ENCODE results near the gene TBC1D8B. TPM values are rescaled to one million over a fixed set of nuclear protein-coding genes. Genes with fewer than 3 reads are reported as not detected.

The TBC1D8B gene
- total RNA-seq, 1 experiment from 2014 or later: 14.9 TPM

- H3K9me3 Mint-ChIP-seq (ENCODE audit: low read depth, unreplicated experiment): no peaks in the 10 kb centered on the region
- H3K36me3 Mint-ChIP-seq (ENCODE audit: insufficient read depth, unreplicated experiment): no peaks in the 10 kb centered on the region
- intact Hi-C loops (cut with micrococcal nuclease; ENCODE audit: unreplicated experiment): no loop called here
- no peaks in the 10 kb centered on the region for H3K27me3 Mint-ChIP-seq (ENCODE audit: unreplicated experiment)
- TF ChIP-seq CTCF (IDR thresholded peaks at IDR 0.05; ENCODE audit: unreplicated experiment): no peak
- CTCF ChIA-PET: interaction anchor here (0.7 to 1.9 kb wide), 4 partner anchors 12 to 53 kb away, joined by 3 to 11 read pairs (median 6); no protein-coding TSS in a partner anchor
- H3K27ac Mint-ChIP-seq (ENCODE audit: unreplicated experiment): peak overlapping the region; percentile 37
- H3K4me3 Mint-ChIP-seq (ENCODE audit: low read depth, unreplicated experiment): no peak overlapping the region
- peaks cover 41% of the 10 kb centered on the region for H3K4me1 Mint-ChIP-seq (ENCODE audit: low read depth, unreplicated experiment)
- peak; percentile 29 for DNase-seq
- BruUV-seq (replicated peaks): no TSS peak
Observed at GRCh38 chrX:106906361-106906760, 103.9 kb downstream of the TBC1D8B start.

GRCh38 chrX:106912864-106913263 lies 110.4 kb downstream of the TBC1D8B start:
- peaks cover 51% of the 10 kb centered on the region for H3K4me1 Mint-ChIP-seq (ENCODE audit: low read depth, unreplicated experiment)
- no peak overlapping the region for H3K4me3 Mint-ChIP-seq (ENCODE audit: low read depth, unreplicated experiment)
- H3K27me3 Mint-ChIP-seq (ENCODE audit: unreplicated experiment): no peaks in the 10 kb centered on the region
- DNase-seq: no peak
- BruUV-seq (replicated peaks): no TSS peak
- no peak for TF ChIP-seq CTCF (IDR thresholded peaks at IDR 0.05; ENCODE audit: unreplicated experiment)
- no peak overlapping the region for H3K27ac Mint-ChIP-seq (ENCODE audit: unreplicated experiment)
- no peaks in the 10 kb centered on the region for H3K9me3 Mint-ChIP-seq (ENCODE audit: low read depth, unreplicated experiment)
- CTCF ChIA-PET: interaction anchor here (0.7 kb wide), 1 partner anchor 968 kb away, joined by 3 read pairs; no protein-coding TSS in a partner anchor
- intact Hi-C loops (cut with micrococcal nuclease; ENCODE audit: unreplicated experiment): no loop called here
- H3K36me3 Mint-ChIP-seq (ENCODE audit: insufficient read depth, unreplicated experiment): peaks cover 8% of the 10 kb centered on the region

GRCh38 chrX:106917830-106918500 lies 115.5 kb downstream of the TBC1D8B start:
- Mint-ChIP-seq H3K27ac (ENCODE audit: unreplicated experiment) (peak overlapping the region; percentile 75), H3K36me3 (ENCODE audit: insufficient read depth, unreplicated experiment) (peaks cover 13% of the 10 kb centered on the region), H3K4me1 (ENCODE audit: low read depth, unreplicated experiment) (peaks cover 38% of the 10 kb centered on the region), H3K4me3 (ENCODE audit: low read depth, unreplicated experiment) (peak overlapping the region; percentile 4), H3K27me3 (ENCODE audit: unreplicated experiment) (no peaks in the 10 kb centered on the region), H3K9me3 (ENCODE audit: low read depth, unreplicated experiment) (no peaks in the 10 kb centered on the region)
- peak; percentile 76 for DNase-seq
- CTCF ChIA-PET: interaction anchor here (0.8 kb wide), 1 partner anchor 12 kb away, joined by 3 read pairs; no protein-coding TSS in a partner anchor
- BruUV-seq (replicated peaks): no TSS peak
- no peak for TF ChIP-seq CTCF (IDR thresholded peaks at IDR 0.05; ENCODE audit: unreplicated experiment)
- intact Hi-C loops (cut with micrococcal nuclease; ENCODE audit: unreplicated experiment): loop anchor here (2.0 kb wide), 1 partner anchor 15 kb away; no protein-coding TSS in a partner anchor

GRCh38 chrX:106919932-106920452 lies 117.5 kb downstream of the TBC1D8B start, which contains the start of gene CLDN2:
Gene CLDN2 (plus strand): TSS chrX:106920402. CDS start chrX:106928229, 7,827 bp downstream.
- BruUV-seq (replicated peaks): no TSS peak
- Mint-ChIP-seq H3K36me3 (ENCODE audit: insufficient read depth, unreplicated experiment) (peaks cover 13% of the 10 kb centered on the region), H3K27me3 (ENCODE audit: unreplicated experiment) (no peaks in the 10 kb centered on the region), H3K9me3 (ENCODE audit: low read depth, unreplicated experiment) (no peaks in the 10 kb centered on the region), H3K4me3 (ENCODE audit: low read depth, unreplicated experiment) (no peak within 1 kb of the TSS), H3K4me1 (ENCODE audit: low read depth, unreplicated experiment) (peaks cover 37% of the 10 kb centered on the region), H3K27ac (ENCODE audit: unreplicated experiment) (no peak within 1 kb of the TSS)
- DNase-seq: no peak
- no peak for TF ChIP-seq CTCF (IDR thresholded peaks at IDR 0.05; ENCODE audit: unreplicated experiment)
- CTCF ChIA-PET: interaction anchor here (0.8 kb wide), 1 partner anchor 13 kb away, joined by 9 read pairs; no protein-coding TSS in a partner anchor
- intact Hi-C loops (cut with micrococcal nuclease; ENCODE audit: unreplicated experiment): loop anchor here (2.0 kb wide), 1 partner anchor 13 kb away; no protein-coding TSS in a partner anchor

All from Calu3 (cell line).